ENCODE results near the gene ARNT2.
A peak's percentile ranks its signal among the peaks of the same experiment; 100 is the strongest.

The ARNT2 gene

GRCh38 chr15:80414546-80415357 is 10.6 kb downstream of the ARNT2 start:
- no peak for DNase-seq

- DNase-seq = no peak
Measured at GRCh38 chr15:80415358-80415670, 11.1 kb downstream of the ARNT2 start.

- DNase-seq = no peak
Measured at GRCh38 chr15:80416702-80417101, 12.5 kb downstream of the ARNT2 start.

GRCh38 chr15:80418892-80419537 is 14.8 kb downstream of the ARNT2 start:
- peak; percentile 4 for DNase-seq

- DNase-seq = no peak
Measured at GRCh38 chr15:80419546-80419945, 15.4 kb downstream of the ARNT2 start.

GRCh38 chr15:80420658-80421057 is 16.5 kb downstream of the ARNT2 start:
- DNase-seq = no peak

GRCh38 chr15:80423215-80423614 is 19.0 kb downstream of the ARNT2 start:
- no peak for DNase-seq

GRCh38 chr15:80424381-80424780 is 20.2 kb downstream of the ARNT2 start:
- no peak for DNase-seq

- no peak for DNase-seq
Measured at GRCh38 chr15:80426316-80426715, 22.1 kb downstream of the ARNT2 start.

GRCh38 chr15:80429964-80430363 is 25.8 kb downstream of the ARNT2 start:
- no peak for DNase-seq

- DNase-seq = no peak
Measured at GRCh38 chr15:80431635-80432344, 27.6 kb downstream of the ARNT2 start.

- no peak for DNase-seq
Measured at GRCh38 chr15:80432345-80432702, 28.1 kb downstream of the ARNT2 start.

GRCh38 chr15:80433836-80434235 is 29.7 kb downstream of the ARNT2 start:
- DNase-seq = no peak

- no peak for DNase-seq
Measured at GRCh38 chr15:80434926-80435720, 30.9 kb downstream of the ARNT2 start.

- no peak for DNase-seq
Measured at GRCh38 chr15:80436511-80437307, 32.5 kb downstream of the ARNT2 start.

- DNase-seq = no peak
Measured at GRCh38 chr15:80437334-80437891, 33.2 kb downstream of the ARNT2 start.

GRCh38 chr15:80439140-80439539 is 35.0 kb downstream of the ARNT2 start:
- no peak for DNase-seq

- DNase-seq = no peak
Measured at GRCh38 chr15:80440024-80440423, 35.8 kb downstream of the ARNT2 start.

GRCh38 chr15:80441041-80441440 is 36.9 kb downstream of the ARNT2 start:
- no peak for DNase-seq

GRCh38 chr15:80441714-80442113 is 37.5 kb downstream of the ARNT2 start:
- no peak for DNase-seq

GRCh38 chr15:80442728-80443403 is 38.7 kb downstream of the ARNT2 start:
- no peak for DNase-seq
